HCT116 (cell line): ENCODE data around the gene UNC50. TPM values are rescaled to one million over a fixed set of nuclear protein-coding genes. Genes with fewer than 3 reads are reported as not detected.

Experiments
- ATAC-seq: fragments of 200-7000 bp; cut with Tn5 transposase; 2 replicates; pipeline ENCODE4 v1.9.1; 2020; ENCODE audit warnings: mild to moderate bottlenecking, moderate library complexity
- BruUV-seq: library from RNA; stranded (reverse); fragments of 400-500 nt; replicated peaks from 2 replicates; lab custom pipeline; 2021; lab: Mats Ljungman, UMichigan
- CTCF ChIA-PET: fragments of 300-600 bp; sonication (Branson Sonifier 250); formaldehyde crosslinking; loops from one replicate; lab custom pipeline; 2021; ENCODE audit warnings: antibody characterized with exemption; lab: Charles Lee
- POLR2A ChIA-PET: fragments of 300-600, 350-600 bp; sonication (Branson Sonifier 250); formaldehyde crosslinking; loops from one replicate; lab custom pipeline; 2021; ENCODE audit warnings: antibody characterized with exemption; lab: Charles Lee
- RAD21 ChIA-PET, 2 experiments: fragments of 300-600 bp; sonication (Branson Sonifier 250); formaldehyde crosslinking; loops; one replicate each; lab custom pipeline; 2023; ENCODE audit warnings: low total read pairs in 2 of 2; ENCODE audit not compliant: uncharacterized antibody in 2 of 2, unreplicated experiment in 2 of 2, low non-redundant PET in 1 of 2; lab: Charles Lee
- DNase-seq: peaks from one replicate; pipeline ENCODE4 v3.0.0-alpha.2; 2010; ENCODE audit warnings: low read depth, low spot score
- H2AFZ ChIP-seq: fragments of 200-600 bp; shearing (Covaris generic), sonication (generic); 2 replicates; pipeline ENCODE4 v1.6.1; 2017; ENCODE audit warnings: low read depth, mixed run types, mixed read lengths, antibody characterized with exemption, low read length; ENCODE audit not compliant: poor library complexity, severe bottlenecking
- H3K27ac ChIP-seq: 2 replicates; pipeline ENCODE4 v1.5.1; 2012; ENCODE audit warnings: low read depth, low read length
- H3K27me3 ChIP-seq: fragments of 200-600 bp; sonication (generic); 2 replicates; pipeline ENCODE4 v1.6.1; 2016; ENCODE audit warnings: mixed run types, low read length, mixed read lengths; ENCODE audit not compliant: insufficient read depth
- H3K36me3 ChIP-seq, 2 experiments: fragments of 200-500 bp in 1 of 2; fragments of 200-600 bp in 1 of 2; sonication (Bioruptor generic) in 1 of 2; sonication (generic) in 1 of 2; 2 replicates each; pipeline versions ENCODE4 v1.5.1 to v1.6.1; 2014 to 2016; ENCODE audit warnings: low read length in 2 of 2, inconsistent platforms in 1 of 2, mixed read lengths in 1 of 2, mixed run types in 1 of 2; ENCODE audit not compliant: insufficient read depth in 2 of 2, control insufficient read depth in 1 of 2
- H3K4me1 ChIP-seq, 2 experiments: fragments of 200-600 bp in 1 of 2; sonication (generic) in 1 of 2; 2 replicates each; pipeline versions ENCODE4 v1.5.1 to v1.6.1; 2012 to 2017; ENCODE audit warnings: low read length in 2 of 2, inconsistent platforms in 1 of 2, mild to moderate bottlenecking in 1 of 2, mixed read lengths in 1 of 2, mixed run types in 1 of 2, moderate library complexity in 1 of 2; ENCODE audit not compliant: insufficient read depth in 2 of 2, control insufficient read depth in 1 of 2
- H3K4me2 ChIP-seq: fragments of 200-600 bp; sonication (generic); 2 replicates; pipeline ENCODE4 v1.6.1; 2017; ENCODE audit warnings: mixed run types, low read length, mixed read lengths
- H3K4me3 ChIP-seq, 2 experiments: fragments of 200-600 bp in 1 of 2; sonication (generic) in 1 of 2; replicated peaks in 1 of 2; 2 replicates each; pipeline ENCODE4 v1.5.1; 2011 to 2016; ENCODE audit warnings: low read length in 2 of 2, control low read depth in 1 of 2, low read depth in 1 of 2, mild to moderate bottlenecking in 1 of 2, mixed read lengths in 1 of 2, mixed run types in 1 of 2
- H3K79me2 ChIP-seq: fragments of 200-600 bp; sonication (generic); 2 replicates; pipeline ENCODE4 v1.6.1; 2017; ENCODE audit warnings: mild to moderate bottlenecking, mixed run types, low read length, moderate library complexity, mixed read lengths; ENCODE audit not compliant: insufficient read depth
- H3K9ac ChIP-seq: fragments of 200-600 bp; sonication (generic); 2 replicates; pipeline ENCODE4 v1.6.1; 2016; ENCODE audit warnings: low read length, mixed read lengths
- H3K9me2 ChIP-seq: fragments of 200-600 bp; sonication (generic), shearing (Covaris generic); 2 replicates; pipeline ENCODE4 v1.6.1; 2017; ENCODE audit warnings: mixed run types, mild to moderate bottlenecking, moderate library complexity; ENCODE audit not compliant: insufficient read depth
- H3K9me3 ChIP-seq, 2 experiments: fragments of 200-500 bp in 1 of 2; fragments of 200-600 bp in 1 of 2; sonication (Bioruptor generic) in 1 of 2; sonication (generic) in 1 of 2; 2 replicates each; pipeline ENCODE4 v1.6.1; 2014 to 2017; ENCODE audit warnings: low read length in 2 of 2, mixed read lengths in 2 of 2, inconsistent platforms in 1 of 2, low read depth in 1 of 2, mild to moderate bottlenecking in 1 of 2, mixed run types in 1 of 2, moderate library complexity in 1 of 2; ENCODE audit not compliant: control insufficient read depth in 1 of 2, insufficient read depth in 1 of 2
- H4K20me1 ChIP-seq: fragments of 200-600 bp; sonication (generic), shearing (Covaris generic); 2 replicates; pipeline ENCODE4 v1.6.1; 2017; ENCODE audit warnings: mixed run types, mild to moderate bottlenecking, moderate library complexity; ENCODE audit not compliant: insufficient read depth
- CTCF ChIP-seq, 3 experiments: fragments of 200-600 bp in 1 of 3; sonication (generic) in 1 of 3; IDR thresholded peaks in 2 of 3; conservative IDR thresholded peaks in 1 of 3; 2 replicates each; pipeline ENCODE4 v1.5.1; 2012 to 2017; ENCODE audit warnings: low read depth in 2 of 3, low read length in 2 of 3, antibody characterized with exemption in 1 of 3, borderline replicate concordance in 1 of 3, control low read depth in 1 of 3, mild to moderate bottlenecking in 1 of 3, mixed read lengths in 1 of 3, mixed run types in 1 of 3, moderate library complexity in 1 of 3; ENCODE audit not compliant: insufficient read depth in 1 of 3
- EGR1 ChIP-seq: IDR thresholded peaks from 2 replicates; pipeline ENCODE4 v1.6.1; 2012; ENCODE audit warnings: low read depth
- ELF1 ChIP-seq: IDR thresholded peaks from 2 replicates; pipeline ENCODE4 v1.6.1; 2012; ENCODE audit warnings: low read depth, borderline replicate concordance
- EZH2 ChIP-seq: fragments of 200-600 bp; sonication (generic); IDR thresholded peaks from 2 replicates; pipeline ENCODE4 v1.6.1; 2017; ENCODE audit warnings: antibody characterized with exemption, mixed run types
- EZH2phosphoT487 ChIP-seq: fragments of 200-600 bp; IDR thresholded peaks from 2 replicates; pipeline ENCODE4 v1.6.1; 2018; ENCODE audit warnings: antibody characterized with exemption, borderline replicate concordance
- POLR2A ChIP-seq: IDR thresholded peaks from 2 replicates; pipeline ENCODE4 v1.7.0; 2011; ENCODE audit warnings: borderline replicate concordance; ENCODE audit not compliant: insufficient read depth, insufficient read length; ENCODE audit errors: extremely low read depth
- POLR2AphosphoS5 ChIP-seq: IDR thresholded peaks from 2 replicates; pipeline ENCODE4 v1.6.1; 2011; ENCODE audit warnings: mild to moderate bottlenecking, low read depth, low read length, moderate library complexity
- RAD21 ChIP-seq: IDR thresholded peaks from 2 replicates; pipeline ENCODE4 v1.6.1; 2012; ENCODE audit warnings: low read depth, mild to moderate bottlenecking
- SIN3A ChIP-seq: IDR thresholded peaks from 2 replicates; pipeline ENCODE4 v1.6.1; 2012; ENCODE audit warnings: low read depth
- SP1 ChIP-seq: IDR thresholded peaks from 2 replicates; pipeline ENCODE4 v1.6.1; 2012; ENCODE audit warnings: low read depth
- TCF7L2 ChIP-seq: IDR thresholded peaks from 2 replicates; pipeline ENCODE4 v1.7.0; 2011; ENCODE audit warnings: borderline replicate concordance, inconsistent platforms; ENCODE audit not compliant: insufficient read depth, insufficient read length; ENCODE audit errors: extremely low read depth
- ZBTB33 ChIP-seq: IDR thresholded peaks from 2 replicates; pipeline ENCODE4 v1.6.1; 2011; ENCODE audit warnings: mild to moderate bottlenecking, low read length, moderate library complexity; ENCODE audit not compliant: insufficient replicate concordance; ENCODE audit errors: extremely low read depth
- ZFX ChIP-seq: fragments of 450-650 bp; IDR thresholded peaks from 2 replicates; pipeline ENCODE4 v1.6.1; 2017
- intact Hi-C: fragments of 100-400 bp; cut with micrococcal nuclease; formaldehyde crosslinking; loops from 2 replicates; pipeline ENCODE4 v1.10.0; 2022
- total RNA-seq: library from RNA; stranded (reverse); gene quantifications from one replicate; pipeline ENCODE4 v1.2.1, GENCODE V29; 2021; ENCODE audit not compliant: unreplicated experiment

Gene UNC50
- total RNA-seq, 1 experiment from 2014 or later = 33.0 TPM

GRCh38 chr2:98561018-98561417 lies 47.4 kb upstream of the UNC50 start:
- no peak overlapping the region for H3K4me2 ChIP-seq
- no peak for ATAC-seq
- no peak for DNase-seq
- H3K9ac ChIP-seq = no peak overlapping the region
- no peaks in the 10 kb centered on the region for H3K9me3 ChIP-seq
- TF ChIP-seq EZH2 (no peak), ZFX (no peak), EGR1 (no peak), CTCF (IDR thresholded peaks at IDR 0.05 in 2 of 3, conservative IDR thresholded peaks at IDR 0.05 in 1 of 3; ENCODE audit: borderline replicate concordance in 1 of 3, insufficient read depth in 1 of 3, low read depth in 2 of 3, low read length in 2 of 3) (no peak), TCF7L2 (no peak), SP1 (no peak), POLR2AphosphoS5 (no peak), ZBTB33 (no peak), POLR2A (no peak), SIN3A (no peak), RAD21 (no peak), ELF1 (no peak), EZH2phosphoT487 (no peak)
- TF ChIP-seq, all 23 proteins: peak for 0
- Histone ChIP-seq H3K27me3 (no peaks in the 10 kb centered on the region), H4K20me1 (no peaks in the 10 kb centered on the region), H3K36me3 (no peaks in the 10 kb centered on the region), H3K27ac (no peak overlapping the region), H2AFZ (no peak overlapping the region), H3K79me2 (no peaks in the 10 kb centered on the region), H3K9me2 (no peaks in the 10 kb centered on the region), H3K4me1 (peaks cover 0 to 6% of the 10 kb centered on the region in 2 experiments; a peak in 1 of 4 replicates), H3K4me3 (no peak overlapping the region)
- CTCF ChIA-PET = interaction anchor here (2.2 kb wide), 1 partner anchor 8 kb away, joined by 11 read pairs; no protein-coding TSS in a partner anchor
- intact Hi-C loops = no loop called here
- RAD21 ChIA-PET = no interaction called here
- POLR2A ChIA-PET = no interaction called here
- BruUV-seq = no TSS peak
